NB4 (cell line): ENCODE results near the gene MYO1D.

ENCODE experiments used
- POLR2A ChIP-seq: IDR thresholded peaks from 2 replicates; pipeline ENCODE4 v1.6.1; 2011; ENCODE audit warnings: mild to moderate bottlenecking; ENCODE audit not compliant: insufficient read length; ENCODE audit errors: extremely low read depth
- TF ChIP-seq, protein P1 (sequence below): IDR thresholded peaks from one replicate; pipeline ENCODE4 v1.5.1; 2012; ENCODE audit warnings: low read depth, low read length

DNA sequence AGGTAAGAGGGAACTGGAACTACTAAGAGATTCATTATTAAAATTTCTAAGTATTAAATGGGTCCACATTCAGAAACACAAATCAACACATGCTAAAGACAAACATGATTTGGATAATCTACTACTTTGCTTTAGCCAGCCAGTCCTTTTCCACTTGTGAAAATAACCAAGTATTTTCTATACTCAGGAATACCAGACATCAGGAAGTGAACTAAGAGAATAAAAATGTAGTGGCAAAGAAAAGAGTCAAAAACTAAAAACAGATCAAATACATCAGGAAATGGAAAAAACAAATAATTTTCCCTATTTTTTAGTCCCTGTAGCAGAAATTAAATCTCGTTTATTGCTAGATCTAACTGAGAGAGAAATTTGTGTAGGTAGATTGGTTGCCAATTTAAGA, 78.0 kb downstream of the MYO1D start:
- TF ChIP-seq POLR2A = no peak
- TF ChIP-seq, protein P1, sequence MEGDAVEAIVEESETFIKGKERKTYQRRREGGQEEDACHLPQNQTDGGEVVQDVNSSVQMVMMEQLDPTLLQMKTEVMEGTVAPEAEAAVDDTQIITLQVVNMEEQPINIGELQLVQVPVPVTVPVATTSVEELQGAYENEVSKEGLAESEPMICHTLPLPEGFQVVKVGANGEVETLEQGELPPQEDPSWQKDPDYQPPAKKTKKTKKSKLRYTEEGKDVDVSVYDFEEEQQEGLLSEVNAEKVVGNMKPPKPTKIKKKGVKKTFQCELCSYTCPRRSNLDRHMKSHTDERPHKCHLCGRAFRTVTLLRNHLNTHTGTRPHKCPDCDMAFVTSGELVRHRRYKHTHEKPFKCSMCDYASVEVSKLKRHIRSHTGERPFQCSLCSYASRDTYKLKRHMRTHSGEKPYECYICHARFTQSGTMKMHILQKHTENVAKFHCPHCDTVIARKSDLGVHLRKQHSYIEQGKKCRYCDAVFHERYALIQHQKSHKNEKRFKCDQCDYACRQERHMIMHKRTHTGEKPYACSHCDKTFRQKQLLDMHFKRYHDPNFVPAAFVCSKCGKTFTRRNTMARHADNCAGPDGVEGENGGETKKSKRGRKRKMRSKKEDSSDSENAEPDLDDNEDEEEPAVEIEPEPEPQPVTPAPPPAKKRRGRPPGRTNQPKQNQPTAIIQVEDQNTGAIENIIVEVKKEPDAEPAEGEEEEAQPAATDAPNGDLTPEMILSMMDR = no peak
